ENCODE data around the gene BZW2.

Gene BZW2

DNA sequence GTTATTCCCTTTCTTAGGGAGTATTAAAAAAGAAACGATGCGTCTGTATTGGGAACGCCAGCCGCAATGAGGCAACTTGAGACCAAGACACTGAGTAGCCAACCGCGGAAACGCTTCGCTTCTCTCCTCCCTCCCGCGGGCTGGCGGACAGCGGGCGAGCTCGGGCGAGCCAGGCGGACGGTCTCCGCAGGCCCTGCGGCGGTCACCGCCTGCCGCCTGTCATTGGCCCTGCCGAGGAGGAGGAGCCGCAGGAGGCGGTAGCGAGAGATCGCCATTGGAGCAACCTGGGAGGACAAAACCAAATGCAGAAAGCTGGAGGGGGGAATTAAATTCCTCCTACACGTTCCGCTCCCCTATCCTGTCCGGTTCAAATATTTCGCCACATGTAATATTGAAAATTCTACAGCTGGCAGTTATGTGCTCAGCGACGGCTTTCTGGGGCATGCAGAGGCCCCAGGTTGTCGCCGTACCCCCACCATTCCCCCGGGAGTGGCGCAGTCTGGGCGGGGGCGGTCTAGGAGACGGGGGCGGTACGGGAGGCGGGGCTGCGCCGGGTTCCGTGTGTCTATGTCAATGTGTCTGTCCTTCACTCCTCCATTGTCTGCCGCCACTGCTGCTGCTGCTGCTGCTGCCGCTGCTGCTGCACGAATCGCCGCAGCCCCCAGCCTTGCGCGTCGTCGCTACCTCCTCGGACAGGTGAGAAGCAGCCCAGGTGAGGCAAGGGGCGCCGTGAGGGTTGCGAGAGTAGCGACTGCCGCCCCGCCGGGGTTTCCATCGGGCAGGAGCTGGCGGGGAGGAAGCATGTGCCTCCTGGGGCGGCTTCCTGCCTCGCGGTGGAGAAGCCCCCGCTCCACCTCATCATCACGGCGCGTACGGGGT lies at the start of gene BZW2, which contains the start of gene ANKMY2:
Gene BZW2, plus strand, starts transcription at position 589 of the 879 bp plus-strand sequence. CDS start 19,263 bp downstream, outside the sequence.
Gene ANKMY2, minus strand, starts transcription at position 162 of the 879 bp plus-strand sequence. CDS start 181 bp downstream, outside the sequence.
- peak; percentile 87 for DNase-seq

- DNase-seq = no peak
Measured at GRCh38 chr7:16598015-16598414, 48.0 kb upstream of the BZW2 start.

GRCh38 chr7:16599860-16600259 lies 46.1 kb upstream of the BZW2 start:
- peak; percentile 17 for DNase-seq

DNA sequence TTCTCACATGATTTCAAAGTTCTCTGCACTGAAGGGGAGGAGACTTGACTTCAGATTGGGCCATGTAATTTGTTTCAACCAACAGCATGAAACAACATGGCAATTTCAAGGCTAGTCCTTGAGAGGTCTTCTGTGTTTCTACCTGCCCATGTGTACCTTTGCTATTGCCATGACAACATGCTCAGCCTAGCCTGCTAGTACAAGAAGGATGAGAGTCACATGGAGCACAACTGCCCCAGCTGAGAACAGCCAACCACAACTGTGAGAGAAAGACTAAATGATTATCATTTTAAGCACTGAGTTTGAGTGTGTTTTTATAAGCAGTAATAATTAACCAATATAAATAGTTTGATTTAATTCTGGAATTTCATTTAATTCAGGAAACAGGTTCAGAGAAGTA lies 42.3 kb upstream of the BZW2 start:
- DNase-seq = no peak

GRCh38 chr7:16604054-16604453 lies 41.9 kb upstream of the BZW2 start:
- DNase-seq = no peak

GRCh38 chr7:16606704-16607103 lies 39.3 kb upstream of the BZW2 start:
- DNase-seq = no peak

DNA sequence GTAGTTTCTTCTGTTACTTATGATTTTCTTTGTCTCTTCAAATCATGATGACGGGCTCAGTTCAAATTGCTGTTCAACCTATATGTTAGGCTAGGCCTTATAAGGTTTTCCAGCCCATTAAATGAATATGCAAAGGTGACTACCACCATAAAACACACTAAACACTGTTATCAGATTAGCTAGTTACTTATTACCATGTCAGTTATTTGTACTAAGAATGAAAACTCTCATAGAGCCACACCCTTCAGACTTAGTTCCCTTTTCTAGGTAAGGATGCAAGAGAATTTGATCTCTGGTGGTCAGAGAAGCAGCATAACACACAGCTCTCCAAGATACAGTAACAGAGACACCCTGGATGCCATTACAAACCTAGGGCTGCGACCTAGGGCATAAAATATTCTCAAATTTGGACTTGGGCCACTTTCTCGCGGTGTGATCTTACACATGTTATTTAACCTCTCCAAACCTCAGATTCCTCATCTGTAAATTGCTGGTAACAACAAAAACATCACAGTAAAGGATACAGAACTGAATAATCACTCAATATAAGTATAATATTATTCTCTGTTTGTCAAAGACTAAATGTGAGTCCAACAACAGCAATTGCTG lies 36.0 kb upstream of the BZW2 start:
- no peak for DNase-seq

DNA sequence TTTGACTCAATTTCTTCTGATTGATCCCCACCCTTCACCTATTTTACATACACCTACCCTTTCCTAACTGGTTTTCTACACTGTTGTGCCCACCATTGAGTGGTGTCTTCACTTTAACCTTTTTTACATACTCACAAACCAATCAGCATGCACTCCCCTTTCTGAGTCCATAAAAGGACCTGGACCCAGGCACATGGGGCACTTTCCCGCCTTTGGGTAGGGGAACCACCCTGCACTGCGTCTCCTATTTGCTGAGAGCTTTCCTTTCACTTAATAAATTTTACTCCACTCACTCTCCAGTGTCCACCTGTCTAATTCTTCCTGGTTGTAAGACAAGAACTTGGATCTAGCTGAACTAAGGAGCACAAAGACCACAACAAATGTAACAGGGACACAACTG lies 34.3 kb upstream of the BZW2 start:
- no peak for DNase-seq

DNA sequence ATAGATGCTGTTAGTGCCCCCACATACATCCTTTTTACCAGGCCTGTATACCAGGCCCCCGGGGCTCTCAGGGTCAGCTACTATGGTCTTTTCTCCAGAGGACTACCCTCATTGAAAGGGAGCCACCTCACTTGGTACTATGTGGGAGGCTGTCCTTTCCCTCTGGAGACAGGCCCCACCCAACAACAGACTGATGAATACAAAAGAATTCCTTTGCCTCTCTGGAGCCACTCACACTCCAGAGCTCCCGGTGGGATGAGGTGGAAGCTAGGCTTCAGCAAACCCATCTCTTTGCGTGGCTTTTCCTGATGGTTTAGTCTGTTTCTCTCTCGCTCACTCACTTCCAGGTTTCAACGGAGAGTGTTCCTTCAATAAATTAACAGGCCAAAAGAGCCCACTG lies 30.8 kb upstream of the BZW2 start:
- DNase-seq = no peak

DNA sequence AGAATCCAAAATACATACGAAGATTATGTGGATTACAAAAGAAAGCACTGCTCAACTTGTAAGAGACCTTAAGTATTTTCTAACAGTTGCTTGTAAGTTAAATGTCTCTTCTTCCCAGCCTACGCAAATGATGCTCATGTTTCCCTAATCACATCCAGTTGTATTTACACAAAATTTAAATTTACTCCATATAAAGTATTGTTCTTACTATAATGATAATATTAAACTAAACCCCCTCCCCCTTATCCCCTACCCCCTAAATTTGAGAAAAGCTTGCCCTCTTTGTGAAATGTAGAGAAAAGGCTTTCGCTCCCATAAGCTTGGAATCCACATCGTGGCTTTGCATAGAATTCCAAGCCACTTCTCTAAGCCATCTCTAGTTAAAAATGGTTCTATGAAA lies 29.9 kb upstream of the BZW2 start:
- DNase-seq = no peak

- no peak for DNase-seq
Measured at GRCh38 chr7:16616542-16616941, 29.4 kb upstream of the BZW2 start.

- DNase-seq = no peak
Measured at GRCh38 chr7:16619979-16620408, 26.0 kb upstream of the BZW2 start.

GRCh38 chr7:16626388-16626787 lies 19.6 kb upstream of the BZW2 start:
- DNase-seq = no peak

DNA sequence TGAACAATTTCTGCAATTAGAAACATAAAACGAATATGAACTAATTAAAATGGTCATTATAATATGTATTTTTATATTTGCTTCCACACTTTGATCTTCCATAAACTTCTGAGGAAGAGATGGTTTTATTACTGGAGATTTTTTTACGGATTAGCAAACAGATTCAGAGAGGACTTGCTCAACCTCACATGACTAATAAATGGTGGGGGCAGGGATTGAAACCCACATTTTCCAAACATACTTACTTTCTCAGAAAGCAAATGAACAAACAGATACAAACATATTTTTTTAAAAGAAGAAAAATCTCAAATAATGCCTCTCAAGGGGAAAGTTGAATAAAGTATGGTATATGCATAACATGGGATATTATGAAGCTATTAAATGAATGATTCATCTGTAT lies 18.7 kb upstream of the BZW2 start:
- no peak for DNase-seq

DNA sequence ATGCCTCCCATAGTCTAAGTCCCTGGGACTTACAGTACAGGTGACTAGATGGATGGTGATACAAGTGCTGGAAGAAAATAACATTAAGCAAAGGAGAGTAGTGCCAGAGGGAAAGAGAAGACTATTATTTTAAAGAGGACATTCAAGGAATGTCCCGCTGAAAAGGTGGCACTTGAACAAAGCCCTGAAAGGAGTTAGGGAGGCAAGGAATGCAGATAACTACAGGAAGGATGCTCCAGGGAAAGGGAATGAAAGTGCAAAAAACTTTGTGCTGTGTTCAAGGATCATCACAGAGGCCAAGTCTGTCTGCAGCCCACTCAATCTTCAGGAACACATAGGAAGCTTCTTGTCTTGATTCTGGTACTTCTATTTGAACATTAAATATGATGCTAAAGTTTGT lies 15.3 kb upstream of the BZW2 start:
- no peak for DNase-seq

- no peak for DNase-seq
Measured at GRCh38 chr7:16634271-16634738, 11.7 kb upstream of the BZW2 start.

DNA sequence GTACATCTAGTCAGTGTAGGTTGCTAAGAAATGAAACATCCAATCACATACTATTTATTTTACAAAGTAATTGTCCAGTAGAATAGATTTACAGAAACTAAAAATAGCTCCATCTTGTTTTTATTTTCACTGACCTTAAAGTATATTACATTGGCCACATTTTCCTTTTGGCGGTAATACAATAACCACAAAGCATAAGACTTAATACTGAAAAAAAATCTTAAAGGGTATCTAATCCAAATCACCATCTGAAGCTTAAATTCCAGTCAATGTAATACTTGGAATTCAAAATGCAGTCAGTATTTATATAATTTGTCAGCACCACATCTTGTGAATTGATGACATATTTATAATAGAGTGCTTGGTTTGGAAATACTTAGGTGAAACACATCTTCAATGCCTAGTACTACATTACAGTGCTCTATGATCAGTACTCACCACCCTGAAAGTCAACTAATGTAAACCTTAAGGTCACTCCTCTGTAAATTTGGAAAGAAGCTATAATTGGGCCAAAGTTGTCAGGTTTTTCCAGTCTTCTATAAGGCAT lies 9.4 kb upstream of the BZW2 start:
- DNase-seq = no peak

DNA sequence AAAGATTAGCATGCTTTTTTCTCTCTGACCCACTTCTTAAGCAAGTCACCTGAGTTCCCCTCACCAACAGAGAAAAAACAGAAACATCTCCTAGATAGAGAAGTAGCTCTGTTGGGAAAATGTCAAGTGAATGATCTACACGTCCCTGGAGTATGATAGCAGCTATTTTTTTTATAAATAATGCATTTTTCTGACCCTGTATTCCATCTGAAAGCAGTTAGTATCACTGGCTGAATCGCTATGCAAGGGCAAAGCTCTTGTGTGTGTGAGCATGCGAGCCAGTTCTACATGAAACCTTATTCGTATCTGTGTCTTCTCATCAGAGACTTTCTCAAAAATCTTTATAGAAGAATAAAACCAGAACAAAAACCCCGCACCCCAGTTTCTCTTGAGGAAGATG lies 8.6 kb upstream of the BZW2 start:
- no peak for DNase-seq

DNA sequence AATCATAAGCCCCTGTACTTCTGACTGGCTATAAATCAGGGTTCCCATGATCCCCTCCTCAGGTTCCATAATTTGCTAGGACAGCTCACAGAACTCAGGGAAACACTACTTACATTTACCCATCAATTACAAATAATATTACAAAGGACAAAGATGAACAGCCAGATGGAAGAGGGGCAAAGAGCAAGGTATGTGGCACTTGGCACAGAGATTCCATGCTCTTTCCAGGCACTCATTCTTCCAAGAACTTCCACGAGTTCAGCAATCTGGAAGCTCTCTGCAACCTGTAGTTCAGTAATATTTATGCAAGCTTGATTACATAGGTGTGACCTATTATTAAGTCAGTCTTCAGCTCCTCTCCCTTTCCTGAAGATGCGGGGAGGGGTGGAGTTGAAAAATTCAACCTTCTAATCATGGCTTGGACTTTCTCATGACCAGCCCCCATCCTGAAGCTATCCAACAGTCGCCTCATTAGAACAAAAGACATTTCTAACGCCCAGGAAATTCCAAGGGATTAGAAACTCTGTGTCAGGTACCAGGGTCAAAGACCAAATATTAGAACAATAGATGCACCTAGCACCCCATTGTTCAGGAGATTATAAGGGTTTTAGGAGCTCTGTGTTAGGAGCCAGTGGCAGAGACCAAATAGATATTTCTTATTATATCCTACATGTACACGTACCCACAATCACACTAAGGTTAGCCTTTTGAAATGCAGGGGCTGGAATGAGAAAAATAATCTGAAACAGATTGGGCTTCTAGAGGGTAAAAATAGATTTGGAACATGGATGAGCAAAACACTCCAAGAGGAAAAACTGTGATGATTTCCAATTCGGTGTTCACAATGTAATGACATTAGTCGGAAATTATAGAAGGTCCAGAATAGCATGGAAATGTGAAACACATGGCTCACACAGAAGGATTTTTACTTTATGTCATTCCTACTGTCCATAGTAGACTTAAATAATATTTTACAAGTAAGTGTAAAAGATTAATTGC lies 7.4 kb upstream of the BZW2 start:
- DNase-seq = no peak

GRCh38 chr7:16644157-16644556 lies 1.8 kb upstream of the BZW2 start:
- no peak for DNase-seq

- DNase-seq = no peak
Measured at GRCh38 chr7:16644636-16645592, 1.1 kb upstream of the BZW2 start.

Data from NCI-H1417 treated with DMSO at 0.1 percent for 48 hours (cell line).